Measurements from ENCODE around the gene KCNQ1.

- TF ChIP-seq CTCF (IDR thresholded peaks at IDR 0.05) (no peak), POLR2AphosphoS5 (IDR thresholded peaks at IDR 0.05) (no peak)
These were observed 329.6 kb downstream of the KCNQ1 start for GRCh38 chr11:2774173-2775082.

All from sigmoid colon (tissue), 4 donors.